AG09319 (cell line): Measurements from ENCODE around the gene TAS2R40.
"Not testable (repeated sequence)": the region's sequence is repeated elsewhere in the genome, so short reads cannot be mapped to it uniquely, and the experiment has no call there.

ENCODE experiments used
- DNase-seq: peaks from one replicate; pipeline ENCODE4 v3.0.0-alpha.2; 2010; ENCODE audit warnings: low read depth; ENCODE audit errors: extremely low read depth
- CTCF ChIP-seq: IDR thresholded peaks from 2 replicates; pipeline ENCODE4 v1.5.1; 2011; ENCODE audit warnings: low read depth, mild to moderate bottlenecking, inconsistent platforms, low read length, moderate library complexity

TAS2R40 gene

DNA sequence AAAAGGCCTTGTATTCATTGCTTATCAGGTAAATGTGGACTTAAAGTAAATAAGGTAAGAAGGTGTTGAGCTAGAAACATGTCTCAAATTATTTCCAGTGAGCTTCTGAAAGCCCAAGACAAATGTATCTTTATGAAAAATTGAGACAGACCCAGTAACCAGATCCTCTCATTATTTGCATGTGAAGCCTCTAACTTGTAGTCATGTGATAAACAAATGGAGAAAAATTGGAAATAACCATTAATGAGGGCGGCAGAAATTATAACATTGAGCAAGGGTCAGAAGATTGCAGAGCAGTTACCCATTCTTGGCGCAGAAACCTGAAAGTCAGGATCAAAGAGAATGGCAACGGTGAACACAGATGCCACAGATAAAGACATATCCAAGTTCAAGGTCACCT, at the start of gene TAS2R40:
Gene TAS2R40 (plus strand): TSS at position 301 of the 400 bp plus-strand sequence. CDS start 42 bp downstream, at position 343.
- TF ChIP-seq CTCF = no peak
- no peak for DNase-seq

GRCh38 chr7:143172354-143172753, 49.5 kb upstream of the TAS2R40 start:
- TF ChIP-seq CTCF = no peak
- DNase-seq = no peak

DNA sequence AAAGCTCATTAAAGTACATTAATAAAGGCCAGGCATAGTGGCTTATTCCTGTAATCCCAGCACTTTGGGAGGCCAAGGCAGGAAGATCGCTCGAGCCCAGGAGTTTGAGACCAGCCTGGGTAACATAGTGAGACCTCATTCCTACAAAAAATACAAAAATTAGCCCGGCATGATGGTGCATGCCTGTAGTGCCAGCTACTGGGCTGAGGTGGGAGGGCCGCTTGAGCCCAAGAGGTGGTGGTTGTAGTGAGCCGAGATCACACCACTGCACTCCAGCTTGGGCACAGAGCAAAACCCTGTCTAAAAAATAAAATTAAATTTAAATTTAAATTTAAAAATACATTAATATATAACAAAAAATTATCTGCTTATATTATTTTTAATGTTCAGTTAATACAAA, 45.7 kb upstream of the TAS2R40 start:
- DNase-seq = no peak
- no peak for TF ChIP-seq CTCF

- DNase-seq = no peak
- TF ChIP-seq CTCF = no peak
Measured at GRCh38 chr7:143177374-143178119, 44.3 kb upstream of the TAS2R40 start.

- DNase-seq = not testable (repeated sequence)
Measured at GRCh38 chr7:143180771-143181170, 41.1 kb upstream of the TAS2R40 start.

DNA sequence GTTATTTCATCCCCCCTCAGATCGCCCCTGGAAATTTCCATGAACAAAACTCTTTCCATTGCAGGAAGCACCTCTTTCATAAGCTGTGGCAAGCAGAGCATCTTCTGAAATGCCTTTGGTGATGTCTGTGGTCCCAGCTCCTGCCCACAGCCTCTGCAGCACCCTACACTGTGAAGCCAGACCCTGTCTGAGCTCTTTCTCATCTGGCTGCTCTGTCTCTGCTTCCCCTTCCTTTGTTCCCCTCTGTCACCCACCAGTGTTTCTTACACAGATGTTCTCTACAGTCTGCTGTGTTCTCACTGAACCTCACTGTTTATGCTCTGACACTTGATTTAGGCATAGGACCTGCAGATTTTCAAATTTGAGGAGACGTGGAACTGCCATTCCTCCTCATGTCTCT, 40.5 kb upstream of the TAS2R40 start:
- TF ChIP-seq CTCF = no peak
- no peak for DNase-seq

DNA sequence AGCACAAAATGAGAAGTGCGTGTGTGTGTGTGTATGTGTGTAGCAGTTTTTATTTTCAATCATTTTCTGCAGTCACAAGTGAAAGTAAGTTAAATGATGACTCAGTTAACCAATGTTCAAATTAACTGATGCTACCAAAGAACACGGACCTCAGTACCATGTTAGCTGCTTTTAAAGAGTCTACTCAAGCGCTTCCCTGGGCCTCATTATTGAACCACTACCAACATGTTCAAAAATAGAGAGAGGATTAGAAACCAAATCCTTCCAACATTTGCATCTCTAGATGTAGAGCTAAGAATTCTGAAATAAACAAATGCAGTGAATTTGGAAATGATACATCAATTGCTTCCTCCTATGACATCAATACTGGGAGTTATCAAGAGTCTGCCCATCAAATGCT, 38.8 kb upstream of the TAS2R40 start, which contains the start of gene TAS2R39:
Gene TAS2R39 (plus strand): TSS at position 396 of the 400 bp plus-strand sequence. CDS start 0 bp downstream, at position 396.
- TF ChIP-seq CTCF = no peak
- DNase-seq = no peak

GRCh38 chr7:143185551-143185950, 36.3 kb upstream of the TAS2R40 start:
- no peak for TF ChIP-seq CTCF
- no peak for DNase-seq
